ENCODE measurements around the gene FHIT.

- TF ChIP-seq CTCF (IDR thresholded peaks at IDR 0.05) (no peak), EP300 (IDR thresholded peaks at IDR 0.05) (no peak)
Observed at GRCh38 chr3:60979461-60980341, 271.6 kb downstream of the FHIT start.

Measured in ovary (tissue), 3 donors.